Measurements from ENCODE around the gene UMAD1.
"Not testable (repeated sequence)": the region's sequence is repeated elsewhere in the genome, so short reads cannot be mapped to it uniquely, and the experiment has no call there.

UMAD1 gene

DNA sequence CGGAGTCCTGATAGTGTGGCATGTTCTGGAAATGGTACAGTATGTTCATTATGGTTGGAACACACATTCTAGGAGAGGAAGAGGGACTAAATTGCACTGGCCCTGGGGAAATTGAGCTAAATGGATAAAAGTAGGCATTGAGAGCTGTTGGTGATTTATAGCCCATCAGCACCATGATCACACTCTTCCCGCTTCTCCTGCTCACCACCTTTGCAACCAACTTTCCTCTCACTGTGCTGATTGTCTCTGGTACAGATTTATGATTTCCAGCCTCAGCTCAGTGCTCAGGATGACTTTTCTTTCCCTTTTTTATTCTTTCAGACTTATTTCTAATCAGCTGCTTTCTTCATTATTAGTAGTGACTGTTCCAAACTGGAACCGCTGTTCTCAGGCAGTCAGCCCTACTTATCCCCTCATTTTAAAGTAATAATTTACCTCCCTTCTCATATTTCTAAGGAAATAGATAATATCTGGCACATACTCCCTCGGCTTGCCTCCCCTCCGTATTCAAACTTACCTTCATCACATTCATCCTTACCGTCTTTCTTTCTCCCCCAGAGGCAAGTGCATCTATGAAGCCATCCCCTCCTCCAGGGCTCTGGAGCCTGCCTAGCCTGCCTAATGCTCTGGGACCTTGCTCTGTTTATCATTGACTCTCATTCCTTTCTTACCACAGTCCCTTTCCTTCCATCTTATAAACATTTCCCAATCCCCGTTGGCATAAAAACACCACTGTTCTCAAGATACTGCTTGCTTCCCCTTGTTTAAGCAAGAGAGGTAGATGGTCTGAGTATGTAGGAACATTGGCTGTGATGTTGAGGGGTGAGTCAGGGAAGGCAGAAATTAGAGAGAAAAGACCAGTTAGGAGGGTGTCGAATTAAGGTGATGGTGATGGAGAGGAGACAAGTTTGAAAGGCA, 129.4 kb downstream of the UMAD1 start:
- DNase-seq = no peak

DNA sequence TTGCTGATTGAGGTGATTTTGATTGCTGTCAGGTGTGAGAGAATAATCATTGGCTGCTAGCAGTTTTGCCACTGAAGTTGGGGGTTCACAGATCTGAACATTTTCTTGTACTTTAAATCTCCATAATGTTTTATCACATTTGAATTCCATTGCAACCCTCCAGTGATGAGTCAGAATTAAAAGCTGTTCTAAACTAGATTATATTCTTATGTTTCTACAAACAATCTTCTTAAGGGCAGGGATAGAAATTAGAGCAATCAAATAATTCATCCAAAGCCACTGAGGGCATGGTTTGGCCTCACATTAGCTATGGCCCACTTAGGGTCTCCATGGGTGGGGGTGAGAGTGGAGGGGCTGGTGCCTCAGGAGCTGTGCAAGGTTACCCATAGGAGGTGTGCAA, 130.9 kb downstream of the UMAD1 start:
- no peak for DNase-seq

DNA sequence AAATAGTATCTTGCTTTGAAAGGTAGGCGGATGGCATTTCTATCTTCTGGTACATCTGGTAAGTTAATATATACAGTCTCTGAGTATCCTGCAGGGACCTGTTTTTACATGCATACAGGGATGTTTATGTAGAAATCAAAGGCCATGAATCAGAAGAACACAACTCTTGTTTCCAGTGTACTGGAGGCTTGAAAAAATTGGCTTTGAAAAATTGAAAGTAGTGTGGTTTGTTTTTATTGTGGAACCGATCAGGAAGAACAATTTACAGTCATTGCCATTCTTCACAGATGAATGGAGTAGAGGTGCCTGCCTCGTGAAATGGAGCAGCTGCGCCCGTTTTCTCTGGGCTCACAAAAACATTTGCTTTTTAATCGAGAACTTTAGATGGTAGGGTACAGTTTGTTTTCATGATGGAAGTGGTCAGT, 131.9 kb downstream of the UMAD1 start:
- DNase-seq = peak; percentile 15

DNA sequence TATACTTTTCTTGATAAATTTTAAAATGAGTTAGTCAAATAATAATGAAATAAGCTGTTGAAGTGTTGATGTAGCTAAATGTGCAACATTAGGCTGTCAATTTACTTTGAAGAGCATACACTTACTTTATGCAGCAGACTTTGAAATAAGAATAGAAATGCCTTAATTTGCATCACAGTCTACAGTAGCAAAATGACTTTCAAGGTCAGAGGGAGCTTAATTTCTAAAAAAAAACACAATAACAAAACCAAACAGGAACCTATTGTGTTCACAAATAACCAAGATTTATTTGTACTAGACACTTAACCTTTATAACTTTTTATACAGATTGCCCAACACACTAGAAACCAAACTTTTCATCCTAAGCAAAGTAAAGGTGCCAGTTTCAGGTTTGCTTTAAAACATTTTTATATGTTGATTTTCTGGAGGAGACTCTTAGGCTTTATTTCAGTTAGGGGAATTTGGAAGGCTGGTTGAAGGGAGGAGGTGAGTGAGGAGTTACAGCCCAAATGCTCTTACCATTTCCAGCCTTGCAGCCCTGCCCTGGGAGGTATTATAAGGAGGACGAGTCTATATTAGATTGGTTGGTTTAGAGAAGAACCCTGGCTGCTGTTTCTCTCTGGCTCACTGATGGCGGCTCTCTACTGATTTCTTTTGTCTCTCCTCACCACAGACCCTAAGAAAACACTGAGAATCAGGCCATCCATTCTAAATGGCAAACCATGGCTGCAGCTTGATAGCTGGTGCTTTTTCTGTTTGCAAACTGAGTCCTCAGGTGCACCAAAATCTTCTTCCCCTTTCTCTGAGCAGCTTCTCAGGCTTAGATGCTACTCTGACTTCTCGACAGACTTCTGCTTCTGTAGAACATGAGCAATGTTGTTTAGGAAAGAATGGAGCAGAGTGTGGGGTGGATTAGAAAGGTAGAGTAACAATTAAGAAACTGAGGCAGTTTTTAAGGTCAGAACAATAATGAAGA, 133.1 kb downstream of the UMAD1 start:
- DNase-seq = no peak

DNA sequence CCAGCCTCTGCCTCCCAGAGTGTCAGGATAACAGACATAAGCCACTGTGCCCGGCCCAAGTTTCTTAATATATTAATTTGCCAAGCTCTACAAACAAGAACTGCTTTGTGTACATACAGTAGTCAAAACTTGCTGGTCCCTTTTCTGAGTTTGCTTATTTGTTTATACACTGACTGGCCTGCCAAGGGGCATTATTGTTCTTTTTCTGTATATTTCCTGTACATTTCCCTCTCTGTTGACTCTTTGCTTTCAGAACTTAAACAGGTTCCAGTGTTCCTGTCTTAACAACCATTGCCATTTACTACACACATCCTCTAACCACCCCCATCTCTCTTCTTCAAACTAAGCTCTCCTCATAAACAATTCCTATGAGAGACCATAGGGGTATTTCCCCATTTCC, 139.3 kb downstream of the UMAD1 start:
- no peak for DNase-seq

DNA sequence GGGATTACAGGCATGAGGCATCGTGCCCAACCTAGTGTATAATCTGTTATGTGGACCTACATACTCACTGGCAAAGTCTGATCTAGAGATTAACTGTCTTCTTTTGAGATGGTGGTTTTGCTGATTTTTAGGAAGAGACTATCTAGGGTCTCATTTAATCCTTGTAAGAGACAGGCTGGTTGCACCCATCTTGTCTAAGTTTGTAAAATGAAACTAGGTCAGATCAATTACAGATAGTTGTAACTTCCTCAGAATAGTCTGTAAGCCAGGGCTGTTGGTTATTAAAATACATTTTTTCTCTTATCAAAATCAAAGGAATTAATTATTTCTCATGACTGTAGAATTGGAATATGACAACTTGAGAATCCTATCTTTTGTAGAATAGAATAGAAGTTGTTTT, 142.4 kb downstream of the UMAD1 start:
- DNase-seq = no peak

DNA sequence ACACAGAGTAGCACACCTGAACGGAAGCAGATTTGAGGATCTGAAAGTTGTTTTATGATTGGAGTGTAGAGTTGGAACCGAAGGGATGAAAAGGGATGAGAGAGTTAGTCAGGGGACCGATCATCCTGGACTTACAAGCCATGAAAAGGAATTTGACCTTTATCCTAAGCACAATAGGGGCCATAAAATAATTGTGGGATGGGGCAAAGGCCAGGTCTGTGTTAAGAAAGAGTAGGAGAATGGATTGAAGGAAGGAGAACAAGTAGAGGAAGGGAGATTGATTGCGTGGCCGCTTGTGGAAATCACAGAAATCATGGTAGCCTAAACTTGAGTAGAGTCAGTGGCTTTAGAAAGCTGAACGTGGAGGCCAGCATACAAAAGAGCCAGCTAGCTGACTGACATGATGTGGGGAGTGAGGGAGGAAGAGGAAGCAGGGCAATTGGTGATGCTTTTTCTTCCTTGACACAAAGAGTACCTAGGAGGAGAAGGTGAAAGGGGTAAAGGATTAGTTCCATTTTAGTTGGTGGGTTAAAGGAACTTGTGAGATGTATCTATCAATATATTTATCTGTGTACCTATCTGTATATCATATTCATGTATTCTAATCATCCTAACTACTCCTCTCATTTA, 144.9 kb downstream of the UMAD1 start:
- no peak for DNase-seq

DNA sequence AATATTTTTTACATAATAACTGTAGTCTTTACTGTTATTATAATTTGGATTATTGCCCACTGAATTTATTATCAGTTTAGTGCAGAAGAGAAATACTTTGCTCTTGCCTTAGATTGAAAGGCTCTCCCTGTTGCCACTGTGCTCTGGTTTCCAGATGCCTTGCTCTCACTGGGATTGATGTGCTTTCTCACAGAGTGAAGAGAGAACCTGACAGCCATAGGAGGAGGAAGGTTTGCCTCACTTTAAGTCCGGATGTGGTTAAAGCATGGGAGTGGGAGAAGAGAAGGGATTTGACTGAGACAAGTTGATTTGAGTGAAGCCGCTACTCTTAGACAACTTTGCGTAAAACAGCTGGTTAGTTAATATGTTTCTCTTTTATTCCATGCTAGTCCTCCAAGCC, 146.0 kb downstream of the UMAD1 start:
- DNase-seq = no peak

DNA sequence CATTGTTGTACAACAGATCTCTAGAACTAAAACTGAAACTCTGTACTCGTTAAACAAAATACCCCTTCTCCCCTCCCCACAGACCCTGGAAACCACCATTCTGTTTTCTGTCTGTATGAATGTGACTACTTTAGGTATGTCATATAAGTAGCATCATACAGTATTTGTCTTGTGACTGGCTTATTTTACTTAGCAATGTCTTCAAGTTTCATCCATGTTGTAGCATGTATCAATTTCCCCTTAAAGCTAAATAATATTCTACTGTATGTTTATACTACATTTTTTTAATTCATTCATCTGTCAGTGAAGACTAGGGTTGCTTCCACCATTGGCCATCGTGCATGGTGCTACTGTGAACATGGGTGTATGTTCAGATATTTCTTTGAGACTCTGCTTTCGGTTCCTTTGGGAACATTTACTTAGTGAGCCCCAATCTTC, 149.0 kb downstream of the UMAD1 start:
- DNase-seq = no peak

DNA sequence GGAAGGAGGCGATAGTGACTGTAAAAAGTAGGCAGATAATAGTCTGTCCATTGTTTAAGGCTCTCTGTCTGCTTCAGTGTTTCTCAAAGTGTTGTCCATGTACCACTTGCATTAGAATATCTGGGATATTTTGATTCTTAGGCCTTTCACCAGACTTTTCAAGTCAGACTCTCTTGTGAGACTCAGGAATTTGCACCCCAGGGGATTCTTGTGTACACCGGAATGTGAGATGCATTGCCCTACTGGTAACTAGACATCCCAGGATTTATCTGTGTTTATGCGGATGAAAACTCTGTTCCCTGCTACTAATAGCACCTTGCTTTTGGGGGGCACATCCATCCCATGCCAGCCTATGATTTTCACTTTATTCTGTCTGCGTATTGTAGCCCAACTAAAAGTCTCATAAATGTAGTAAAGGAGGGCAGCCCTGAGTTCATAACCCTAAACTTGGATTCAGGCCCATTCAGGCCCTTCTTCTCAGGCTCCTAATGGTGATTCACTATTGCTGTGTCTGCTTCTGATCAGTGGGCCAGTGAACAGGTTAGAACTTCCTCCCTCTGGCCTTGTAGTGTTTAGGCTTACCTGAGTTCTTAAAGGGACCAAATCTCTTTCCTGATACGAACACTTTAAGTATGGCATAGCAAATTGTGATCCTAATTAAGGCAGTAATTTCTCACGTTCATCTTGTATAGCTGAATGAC, 149.6 kb downstream of the UMAD1 start:
- DNase-seq = no peak

DNA sequence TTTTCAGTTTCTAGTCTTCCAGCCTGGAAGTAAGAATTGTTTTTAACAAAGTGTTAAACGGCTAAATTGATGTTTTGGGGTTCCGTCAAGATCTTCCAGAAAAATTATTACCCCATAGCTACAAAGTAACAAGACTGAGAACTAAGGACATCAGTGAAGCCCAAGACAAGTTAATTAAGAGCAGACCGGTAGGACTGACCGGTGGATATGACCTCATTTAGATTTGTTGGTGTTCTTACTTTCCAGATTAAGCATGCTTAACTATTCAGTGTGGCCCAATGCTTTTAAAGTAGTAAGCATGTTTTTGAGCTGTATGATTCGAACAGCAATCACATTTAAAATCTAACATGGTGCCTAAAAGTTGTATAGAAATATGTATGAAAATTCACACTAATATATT, 151.0 kb downstream of the UMAD1 start:
- DNase-seq = no peak

DNA sequence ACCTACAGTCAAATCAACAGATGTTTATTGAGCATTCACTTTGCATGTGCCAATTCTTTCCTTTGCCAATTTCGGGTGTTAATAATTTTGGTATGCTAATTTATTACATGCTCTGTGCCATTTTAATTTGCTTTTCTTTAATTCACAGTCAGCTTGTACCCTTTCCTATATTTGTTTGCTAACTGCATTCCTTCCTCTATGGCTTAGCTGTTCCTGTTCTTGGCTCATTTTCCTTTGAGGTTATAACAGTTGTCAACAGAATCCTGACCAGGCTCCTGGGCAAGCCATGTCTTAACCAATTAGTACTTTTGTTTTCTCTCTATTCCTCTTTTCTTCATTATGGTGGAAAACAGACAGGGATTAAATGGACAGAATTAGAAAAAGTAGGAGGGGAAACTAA, 151.5 kb downstream of the UMAD1 start:
- DNase-seq = no peak

DNA sequence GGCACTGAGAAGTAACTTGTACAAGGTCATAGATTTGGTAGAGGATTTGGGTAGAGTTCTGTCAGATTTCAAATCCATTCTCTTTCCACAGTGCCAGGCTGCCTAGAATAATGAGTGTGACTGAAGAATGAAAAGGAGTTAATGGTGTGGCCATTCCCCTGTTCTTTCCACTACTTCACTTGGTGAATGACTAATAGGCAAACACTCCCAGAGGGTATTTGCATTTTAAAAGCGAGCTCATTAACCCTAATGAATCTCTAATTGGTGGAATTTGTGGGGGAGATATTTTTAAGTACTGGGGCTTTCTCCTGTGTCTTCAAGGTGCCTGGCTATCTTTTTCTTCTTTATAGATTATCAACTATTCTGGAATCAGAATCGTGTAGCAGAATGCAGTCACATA, 152.7 kb downstream of the UMAD1 start:
- no peak for DNase-seq

DNA sequence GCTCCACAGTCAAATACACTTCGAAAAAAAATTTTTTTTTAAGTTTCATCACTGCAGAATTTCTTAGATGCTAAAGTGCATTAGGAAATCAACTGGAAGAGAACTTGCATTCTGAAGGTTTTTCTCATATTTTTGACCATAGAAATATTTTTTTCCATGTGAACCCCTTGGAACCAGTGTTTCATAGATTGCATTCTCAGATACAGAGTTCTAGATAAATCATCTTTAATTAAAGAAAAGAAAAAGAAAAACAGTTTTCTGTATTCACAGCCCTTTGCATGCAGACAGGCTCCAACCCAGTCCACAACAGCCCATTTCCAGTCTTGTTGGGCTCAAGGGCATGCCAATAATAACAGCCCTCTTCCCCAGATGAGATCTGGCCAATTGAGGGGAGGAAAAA, 153.4 kb downstream of the UMAD1 start:
- no peak for DNase-seq

DNA sequence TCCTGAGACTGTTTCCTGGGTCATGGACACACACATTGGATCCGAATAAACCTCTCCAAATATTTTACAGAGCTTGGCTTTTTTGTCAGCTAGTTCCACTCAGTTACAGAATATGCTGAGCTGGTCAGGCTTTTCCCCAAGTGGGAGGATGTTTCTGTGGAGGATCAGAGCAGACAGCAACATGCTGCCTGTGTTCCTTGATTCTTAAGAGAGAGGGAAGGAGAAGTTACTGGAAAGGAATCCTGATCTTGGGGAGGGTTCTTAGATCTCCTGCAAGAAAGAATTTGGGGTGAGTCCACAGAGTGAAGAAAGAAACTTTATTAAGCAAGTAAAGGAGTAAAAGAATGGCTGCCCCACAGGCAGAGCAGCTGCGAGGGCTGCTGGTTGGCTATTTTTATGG, 154.7 kb downstream of the UMAD1 start:
- DNase-seq = no peak

DNA sequence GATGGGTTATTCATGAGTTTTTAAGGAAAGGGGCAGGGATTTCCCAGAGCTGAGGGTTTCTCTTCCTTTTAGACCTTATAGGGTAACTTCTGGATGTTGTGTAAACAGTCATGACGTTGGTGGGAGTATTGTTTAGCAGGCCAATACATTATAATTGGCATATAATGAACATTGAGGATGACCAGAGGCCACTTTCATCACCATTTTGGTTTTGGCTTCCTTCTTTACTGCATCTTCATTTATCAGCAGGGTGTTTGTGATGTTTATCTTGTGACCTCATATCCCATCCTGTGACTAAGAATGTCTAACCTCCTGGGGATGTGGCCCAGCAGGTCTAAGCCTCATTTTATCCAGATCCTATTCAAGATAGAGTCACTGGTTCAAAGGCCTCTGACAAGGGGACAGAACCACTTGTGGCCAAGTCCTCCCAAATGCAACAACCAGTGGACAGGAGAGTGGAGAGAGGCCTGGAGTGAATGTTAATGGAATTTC, 155.1 kb downstream of the UMAD1 start:
- no peak for DNase-seq

DNA sequence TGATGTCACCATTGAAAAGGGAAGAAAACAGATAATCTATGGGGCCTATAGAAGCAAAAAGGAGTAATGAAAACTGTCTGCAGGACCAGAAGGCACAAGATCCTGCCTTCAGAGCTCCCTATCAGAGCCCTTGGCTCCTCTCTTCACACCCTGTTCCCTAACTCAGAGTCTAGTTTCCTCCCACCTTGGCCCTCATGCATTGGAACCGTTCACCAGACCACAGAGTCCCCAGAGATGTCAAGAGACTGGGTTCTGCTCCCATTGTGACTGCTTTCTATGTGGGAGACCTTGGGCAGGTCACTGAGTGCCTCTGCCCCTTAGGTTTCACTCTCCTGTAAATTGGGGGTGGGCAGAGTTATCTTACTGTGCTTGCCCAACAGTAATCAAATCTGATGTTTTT, 158.0 kb downstream of the UMAD1 start:
- DNase-seq = no peak

DNA sequence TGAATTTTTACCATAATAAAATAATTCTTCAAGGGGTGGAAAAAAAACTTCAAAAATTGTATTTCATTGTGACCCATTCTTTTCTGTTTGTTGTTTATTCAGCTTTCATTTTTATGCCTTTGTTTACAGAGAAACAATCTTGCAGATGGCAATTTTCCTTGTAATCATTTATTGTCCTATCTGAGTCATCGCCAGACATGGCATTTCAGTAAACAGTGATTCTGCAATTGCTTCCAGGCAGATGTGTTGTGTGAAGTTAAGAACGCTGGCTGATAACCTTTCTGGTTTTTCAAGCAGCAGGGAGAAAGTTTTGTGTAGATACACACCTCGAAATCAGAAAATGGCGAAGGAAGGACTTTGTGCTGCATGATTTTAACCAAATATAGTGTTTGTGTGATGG, 158.6 kb downstream of the UMAD1 start:
- no peak for DNase-seq

DNA sequence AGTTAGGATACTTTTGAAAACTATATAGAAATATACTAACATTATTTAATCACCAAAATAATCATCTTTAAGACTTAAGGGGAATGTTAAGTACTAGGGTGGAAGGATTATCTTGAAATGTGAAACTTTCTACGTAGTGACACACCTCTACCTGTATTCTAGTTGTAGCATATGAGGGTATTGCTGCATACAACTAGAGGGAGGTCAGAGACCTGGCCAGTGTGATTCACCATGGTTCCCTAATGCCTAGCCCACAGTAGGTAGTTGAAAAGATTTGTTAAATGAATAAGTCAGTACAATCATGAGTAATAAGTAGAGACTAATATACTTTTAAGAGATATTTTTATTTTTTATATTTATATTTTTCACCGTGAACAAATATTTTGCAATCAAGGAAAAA, 162.0 kb downstream of the UMAD1 start:
- no peak for DNase-seq

DNA sequence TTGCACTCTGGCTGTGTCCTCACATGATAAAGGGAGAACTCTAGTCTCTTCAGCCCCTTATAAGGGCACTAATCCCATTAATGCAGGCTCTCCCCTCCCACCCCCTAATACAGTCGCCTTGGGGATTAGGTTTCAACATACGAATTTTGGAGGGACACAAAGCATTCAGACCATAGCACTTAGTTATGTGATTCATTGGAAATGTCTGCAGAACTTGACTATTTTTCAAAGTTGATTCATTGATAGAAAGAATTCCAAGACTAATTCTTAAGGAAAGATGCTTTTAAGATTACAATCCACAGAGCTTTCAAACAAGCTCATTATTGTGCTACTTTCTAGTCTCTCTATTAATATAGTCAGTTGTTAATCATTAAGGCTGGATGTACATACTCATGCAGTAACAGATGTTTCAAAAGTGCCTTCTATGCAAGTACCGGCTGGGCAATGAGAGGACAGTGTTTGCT, 163.2 kb downstream of the UMAD1 start:
- no peak for DNase-seq

DNA sequence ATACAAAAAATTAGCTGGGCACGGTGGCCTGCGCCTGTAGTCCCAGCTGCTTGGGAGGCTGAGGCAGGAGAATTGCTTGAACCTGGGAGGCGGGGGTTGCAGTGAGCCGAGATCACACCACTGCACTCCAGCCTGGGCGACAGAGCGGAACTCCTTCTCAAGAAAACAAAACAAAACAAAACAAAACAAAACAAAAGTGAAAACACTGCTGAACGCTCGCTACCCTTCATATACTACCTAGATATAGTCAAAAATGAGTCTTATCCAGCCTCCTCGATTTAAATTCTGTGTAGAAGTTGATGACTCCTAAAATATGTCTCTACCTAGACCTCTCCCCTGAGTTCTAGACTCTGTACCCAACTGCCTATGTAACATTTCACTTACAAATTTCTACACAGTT, 164.3 kb downstream of the UMAD1 start:
- DNase-seq = not testable (repeated sequence)

DNA sequence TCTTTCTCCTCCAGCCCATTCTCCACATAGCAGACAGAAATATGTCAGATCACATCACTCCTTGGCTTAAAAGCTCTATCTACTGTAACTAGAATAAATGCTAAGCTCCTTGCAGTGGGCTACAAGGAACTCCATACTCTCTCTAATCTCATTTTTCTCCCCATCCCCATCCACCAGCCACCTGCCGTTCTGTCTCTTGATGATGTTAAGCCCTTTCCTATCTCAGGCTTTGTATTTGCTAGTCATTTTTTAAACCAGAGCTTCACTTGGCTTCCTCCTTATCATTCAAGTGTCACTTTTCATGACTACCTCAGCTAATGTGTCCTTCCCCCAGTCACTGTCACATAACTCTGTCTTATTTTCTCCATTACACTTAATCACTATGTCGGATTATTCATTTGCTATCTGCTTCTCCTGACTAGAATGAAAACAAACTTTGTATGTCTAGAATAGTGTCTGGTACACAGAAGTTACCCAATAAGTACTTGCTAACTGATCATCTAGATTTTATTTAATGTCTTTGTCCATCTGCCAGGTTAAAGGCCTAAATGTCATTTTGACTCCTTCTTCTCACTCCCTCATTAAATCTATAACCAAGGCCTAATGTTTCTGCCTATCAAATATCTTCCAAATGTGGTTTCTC, 165.1 kb downstream of the UMAD1 start:
- no peak for DNase-seq
